CD8-positive, alpha-beta memory T cell (primary cell): Measurements from ENCODE around the gene ZDHHC14. TPM values are rescaled to one million over a fixed set of nuclear protein-coding genes. Genes with fewer than 3 reads are reported as not detected.
"Not testable (repeated sequence)": the region's sequence is repeated elsewhere in the genome, so short reads cannot be mapped to it uniquely, and the experiment has no call there.

ENCODE experiments used
- CTCF ChIA-PET: fragments of 350-600 bp; sonication (Branson Sonifier 250); formaldehyde crosslinking; loops from one replicate; lab custom pipeline; 2021; ENCODE audit warnings: antibody characterized with exemption; lab: Charles Lee
- POLR2A ChIA-PET: fragments of 350-600 bp; sonication (Branson Sonifier 250); formaldehyde crosslinking; loops from one replicate; lab custom pipeline; 2021; ENCODE audit warnings: antibody characterized with exemption; lab: Charles Lee
- DNase-seq, 5 donors: peaks; one replicate each; pipeline versions ENCODE4 v3.0.0 to v3.0.0-alpha.2; 2020 to 2022; ENCODE audit warnings: mixed read lengths in 1 of 5
- H3K27ac ChIP-seq: one replicate; pipeline ENCODE4 v1.7.0; 2013; ENCODE audit warnings: low read depth, mild to moderate bottlenecking, low read length, moderate library complexity
- H3K27me3 ChIP-seq: 2 replicates; pipeline ENCODE4 v1.7.0; 2013; ENCODE audit warnings: low read length, mild to moderate bottlenecking; ENCODE audit not compliant: insufficient read depth, poor library complexity, severe bottlenecking
- H3K36me3 ChIP-seq: 2 replicates; pipeline ENCODE4 v1.7.0; 2013; ENCODE audit warnings: mild to moderate bottlenecking, low read length, moderate library complexity; ENCODE audit not compliant: insufficient read depth
- H3K4me1 ChIP-seq: 2 replicates; pipeline ENCODE4 v1.7.0; 2013; ENCODE audit warnings: mild to moderate bottlenecking, low read length, moderate library complexity; ENCODE audit not compliant: insufficient read depth
- H3K4me3 ChIP-seq: 2 replicates; pipeline ENCODE4 v1.7.0; 2013; ENCODE audit warnings: mild to moderate bottlenecking, low read length
- H3K9me3 ChIP-seq: 2 replicates; pipeline ENCODE4 v1.7.0; 2013; ENCODE audit warnings: mild to moderate bottlenecking, low read length
- H3K27ac Mint-ChIP-seq, 8 donors: one replicate each; pipeline ENCODE4 v1.8.0; 2020 to 2021; ENCODE audit warnings: mixed read lengths in 8 of 8, mild to moderate bottlenecking in 6 of 8, inconsistent platforms in 3 of 8, moderate library complexity in 3 of 8
- H3K27me3 Mint-ChIP-seq, 2 donors: one replicate each; pipeline ENCODE4 v1.8.0; 2020 to 2021; ENCODE audit warnings: mixed read lengths in 2 of 2, mild to moderate bottlenecking in 1 of 2, moderate library complexity in 1 of 2
- H3K36me3 Mint-ChIP-seq, 3 donors: one replicate each; pipeline ENCODE4 v1.8.0; 2020 to 2021; ENCODE audit warnings: mixed read lengths in 3 of 3, inconsistent platforms in 1 of 3, mild to moderate bottlenecking in 1 of 3
- H3K4me1 Mint-ChIP-seq, 3 donors: one replicate each; pipeline ENCODE4 v1.8.0; 2020 to 2021; ENCODE audit warnings: mixed read lengths in 3 of 3, inconsistent platforms in 1 of 3, mild to moderate bottlenecking in 1 of 3
- H3K4me3 Mint-ChIP-seq, 7 donors: one replicate each; pipeline ENCODE4 v1.8.0; 2020 to 2021; ENCODE audit warnings: mixed read lengths in 7 of 7, mild to moderate bottlenecking in 6 of 7, moderate library complexity in 4 of 7, inconsistent platforms in 2 of 7
- H3K9me3 Mint-ChIP-seq, 5 donors: one replicate each; pipeline ENCODE4 v1.8.0; 2020 to 2022; ENCODE audit warnings: mixed read lengths in 5 of 5, mild to moderate bottlenecking in 3 of 5, moderate library complexity in 2 of 5, inconsistent platforms in 1 of 5
- polyA plus RNA-seq: library from polyadenylated mRNA; unstranded; fragments of 300-500 nt; fragmentation: Illumina TruSeq; gene quantifications from one replicate; pipeline ENCODE4 v1.2.3, GENCODE V29; 2021
- total RNA-seq, 2 experiments: library from RNA; stranded (reverse); gene quantifications; one replicate each; pipeline ENCODE4 v1.2.3, GENCODE V29; 2021

ZDHHC14 gene
- total RNA-seq (1 to 10 TPM; 6.3 to 8.1 TPM), polyA plus RNA-seq (4.2 TPM)

GRCh38 chr6:157380779-157381561 is at the start of gene ZDHHC14:
TSS of gene ZDHHC14 (plus strand) at chr6:157381190.
- peaks cover 0 to 3% of the 10 kb centered on the region in 2 donors for H3K27me3 Mint-ChIP-seq
- Histone ChIP-seq H3K9me3 (no peaks in the 10 kb centered on the region), H3K27me3 (no peaks in the 10 kb centered on the region), H3K27ac (peak within 1 kb of the TSS; percentile 75), H3K4me3 (peak within 1 kb of the TSS; percentile 86), H3K36me3 (no peaks in the 10 kb centered on the region), H3K4me1 (peaks cover 18% of the 10 kb centered on the region)
- peaks cover 0 to 7% (median 0%) of the 10 kb centered on the region in 3 donors for H3K36me3 Mint-ChIP-seq
- peak within 1 kb of the TSS; percentile 65 to 91 (median 84) for H3K27ac Mint-ChIP-seq
- H3K9me3 Mint-ChIP-seq, result no peaks in the 10 kb centered on the region
- H3K4me1 Mint-ChIP-seq, result peaks cover 27 to 38% (median 34%) of the 10 kb centered on the region in 3 donors
- H3K4me3 Mint-ChIP-seq, result peak within 1 kb of the TSS; percentile 86 to 95 (median 92)
- ChIA-PET CTCF (interaction anchor here (1.2 to 1.9 kb wide), 2 partner anchors 43 to 47 kb away, joined by 4 to 6 read pairs; no protein-coding TSS in a partner anchor), POLR2A (interaction anchor here (1.1 to 1.3 kb wide), 2 partner anchors 15 to 58 kb away, joined by 3 to 6 read pairs; partner anchors contain the start of gene TMEM242)
- peak; percentile 82 to 91 (median 86) for DNase-seq

- ChIA-PET POLR2A (no interaction called here), CTCF (interaction anchor here (1.1 to 2.7 kb wide), 3 partner anchors 9 to 202 kb away, joined by 3 to 8 read pairs (median 7); partner anchors contain the start of gene TMEM242)
- Histone ChIP-seq H3K9me3 (no peaks in the 10 kb centered on the region), H3K27me3 (no peaks in the 10 kb centered on the region), H3K4me3 (no peak overlapping the region), H3K27ac (no peak overlapping the region), H3K4me1 (no peaks in the 10 kb centered on the region), H3K36me3 (no peaks in the 10 kb centered on the region)
- Mint-ChIP-seq H3K9me3 (no peaks in the 10 kb centered on the region), H3K4me3 (no peak overlapping the region), H3K4me1 (peaks cover 0 to 4% (median 0%) of the 10 kb centered on the region in 3 donors), H3K27me3 (peaks cover 27 to 75% of the 10 kb centered on the region in 2 donors), H3K36me3 (no peaks in the 10 kb centered on the region), H3K27ac (no peak overlapping the region)
- no peak for DNase-seq
Measured at GRCh38 chr6:157332813-157333212, 48.2 kb upstream of the ZDHHC14 start.

- H3K4me3 ChIP-seq, result no peak overlapping the region
- Mint-ChIP-seq H3K27ac (no peak overlapping the region), H3K4me1 (peaks cover 0 to under 1% (median 0%) of the 10 kb centered on the region in 3 donors), H3K27me3 (peaks cover 30 to 69% of the 10 kb centered on the region in 2 donors), H3K4me3 (no peak overlapping the region), H3K36me3 (no peaks in the 10 kb centered on the region), H3K9me3 (no peaks in the 10 kb centered on the region)
- no peaks in the 10 kb centered on the region for H3K4me1 ChIP-seq
- DNase-seq, result no peak
- H3K9me3 ChIP-seq, result no peaks in the 10 kb centered on the region
- no peaks in the 10 kb centered on the region for H3K36me3 ChIP-seq
- CTCF ChIA-PET, result interaction anchor here (1.1 to 2.7 kb wide), 4 partner anchors 10 to 202 kb away, joined by 3 to 8 read pairs (median 6); partner anchors contain the start of gene TMEM242
- POLR2A ChIA-PET, result no interaction called here
- no peak overlapping the region for H3K27ac ChIP-seq
- no peaks in the 10 kb centered on the region for H3K27me3 ChIP-seq
Measured at GRCh38 chr6:157333537-157333936, 47.5 kb upstream of the ZDHHC14 start.

GRCh38 chr6:157333956-157334355 is 47.0 kb upstream of the ZDHHC14 start:
- POLR2A ChIA-PET, result interaction anchor here (0.7 kb wide), 1 partner anchor 648 kb away, joined by 12 read pairs; no protein-coding TSS in a partner anchor
- H3K4me3 Mint-ChIP-seq, result no peak overlapping the region
- CTCF ChIA-PET, result interaction anchor here (0.6 to 2.7 kb wide), 6 partner anchors 11 to 684 kb away, joined by 3 to 8 read pairs (median 5); partner anchors contain the start of gene TMEM242

GRCh38 chr6:157335829-157336228 is 45.2 kb upstream of the ZDHHC14 start:
- Mint-ChIP-seq H3K4me1 (no peaks in the 10 kb centered on the region), H3K27ac (no peak overlapping the region), H3K9me3 (no peaks in the 10 kb centered on the region), H3K4me3 (no peak overlapping the region), H3K27me3 (peaks cover 24 to 71% of the 10 kb centered on the region in 2 donors), H3K36me3 (no peaks in the 10 kb centered on the region)
- ChIA-PET POLR2A (no interaction called here), CTCF (interaction anchor here (2.2 kb wide), 1 partner anchor 10 kb away, joined by 13 read pairs; no protein-coding TSS in a partner anchor)
- Histone ChIP-seq H3K9me3 (no peaks in the 10 kb centered on the region), H3K36me3 (no peaks in the 10 kb centered on the region), H3K4me3 (no peak overlapping the region), H3K4me1 (no peaks in the 10 kb centered on the region), H3K27me3 (no peaks in the 10 kb centered on the region), H3K27ac (no peak overlapping the region)
- no peak for DNase-seq

More at GRCh38 chr6:157333956-157334355, 47.0 kb upstream of the ZDHHC14 start:
- H3K9me3 Mint-ChIP-seq, result no peaks in the 10 kb centered on the region
- no peaks in the 10 kb centered on the region for H3K4me1 ChIP-seq
- DNase-seq, result no peak
- H3K36me3 Mint-ChIP-seq, result no peaks in the 10 kb centered on the region
- H3K4me1 Mint-ChIP-seq, result no peaks in the 10 kb centered on the region
- no peaks in the 10 kb centered on the region for H3K36me3 ChIP-seq
- no peaks in the 10 kb centered on the region for H3K9me3 ChIP-seq
- H3K27me3 Mint-ChIP-seq, result peaks cover 30 to 67% of the 10 kb centered on the region in 2 donors
- H3K4me3 ChIP-seq, result no peak overlapping the region
- no peak overlapping the region for H3K27ac ChIP-seq
- H3K27me3 ChIP-seq, result no peaks in the 10 kb centered on the region
- no peak overlapping the region for H3K27ac Mint-ChIP-seq

GRCh38 chr6:157337276-157337675 is 43.7 kb upstream of the ZDHHC14 start:
- peaks cover 21 to 75% of the 10 kb centered on the region in 2 donors for H3K27me3 Mint-ChIP-seq
- POLR2A ChIA-PET, H3K36me3 ChIP-seq, H3K36me3 Mint-ChIP-seq, H3K9me3 Mint-ChIP-seq, H3K4me1 Mint-ChIP-seq, H3K4me3 ChIP-seq, H3K27me3 ChIP-seq, H3K4me3 Mint-ChIP-seq, H3K9me3 ChIP-seq, H3K27ac ChIP-seq, H3K4me1 ChIP-seq, DNase-seq: not testable (repeated sequence)
- CTCF ChIA-PET, result interaction anchor here (1.0 to 2.2 kb wide), 3 partner anchors 12 to 32 kb away, joined by 3 to 13 read pairs (median 3); partner anchors contain the start of gene TMEM242
- H3K27ac Mint-ChIP-seq, result peak overlapping the region in 1 of 8 donors; percentile 30

GRCh38 chr6:157337751-157338150 is 43.2 kb upstream of the ZDHHC14 start:
- no peak overlapping the region for H3K27ac ChIP-seq
- no peaks in the 10 kb centered on the region for H3K36me3 ChIP-seq
- Mint-ChIP-seq H3K4me1 (no peaks in the 10 kb centered on the region), H3K27me3 (peaks cover 23 to 74% of the 10 kb centered on the region in 2 donors), H3K36me3 (no peaks in the 10 kb centered on the region), H3K9me3 (no peaks in the 10 kb centered on the region), H3K4me3 (no peak overlapping the region), H3K27ac (no peak overlapping the region)
- ChIA-PET CTCF (interaction anchor here (1.0 to 1.6 kb wide), 3 partner anchors 15 to 42 kb away, joined by 3 to 4 read pairs (median 3); partner anchors contain the start of gene TMEM242), POLR2A (no interaction called here)
- no peaks in the 10 kb centered on the region for H3K27me3 ChIP-seq
- no peak for DNase-seq
- no peaks in the 10 kb centered on the region for H3K4me1 ChIP-seq
- H3K9me3 ChIP-seq, result no peaks in the 10 kb centered on the region
- H3K4me3 ChIP-seq, result no peak overlapping the region
